Fibroblast of the aortic adventitia (primary cell): ENCODE measurements around the gene ITGB8. TPM values are rescaled to one million over a fixed set of nuclear protein-coding genes. Genes with fewer than 3 reads are reported as not detected.

Experiments
- DNase-seq: peaks from one replicate; pipeline ENCODE4 v3.0.0-alpha.2; 2010; ENCODE audit warnings: low read depth
- H3K4me3 ChIP-seq: 2 replicates; pipeline ENCODE4 v1.5.1; 2011; ENCODE audit warnings: low read depth, mild to moderate bottlenecking, control low read depth, low read length, moderate library complexity
- CTCF ChIP-seq: IDR thresholded peaks from 2 replicates; pipeline ENCODE4 v1.5.1; 2011; ENCODE audit warnings: mild to moderate bottlenecking, low read length, control low read depth, inconsistent platforms; ENCODE audit not compliant: insufficient read depth
- total RNA-seq: library from RNA; depleted of rRNA; stranded (reverse); fragments of >200 nt; gene quantifications from 2 replicates; pipeline ENCODE4 v1.2.3, GENCODE V29; 2012; ENCODE audit warnings: low replicate concordance

Gene ITGB8
- total RNA-seq, 1 donor: 79.2 TPM

- peak; percentile 32 for DNase-seq
- no peak overlapping the region for H3K4me3 ChIP-seq
- TF ChIP-seq CTCF: peak; percentile 44
Measured at GRCh38 chr7:20440472-20441105, 109.9 kb downstream of the ITGB8 start.

GRCh38 chr7:20441346-20441745 lies 110.6 kb downstream of the ITGB8 start:
- H3K4me3 ChIP-seq: no peak overlapping the region
- no peak for DNase-seq
- no peak for TF ChIP-seq CTCF

GRCh38 chr7:20441991-20442441 lies 111.3 kb downstream of the ITGB8 start:
- H3K4me3 ChIP-seq: no peak overlapping the region
- DNase-seq: peak; percentile 43
- TF ChIP-seq CTCF: no peak

GRCh38 chr7:20442951-20443350 lies 112.3 kb downstream of the ITGB8 start:
- no peak overlapping the region for H3K4me3 ChIP-seq
- no peak for DNase-seq
- TF ChIP-seq CTCF: no peak

GRCh38 chr7:20444030-20444800 lies 113.5 kb downstream of the ITGB8 start:
- no peak for TF ChIP-seq CTCF
- DNase-seq: peak; percentile 73
- H3K4me3 ChIP-seq: no peak overlapping the region

- TF ChIP-seq CTCF: no peak
- DNase-seq: no peak
- no peak overlapping the region for H3K4me3 ChIP-seq
Measured at GRCh38 chr7:20447021-20447650, 116.4 kb downstream of the ITGB8 start.
